GM23338 (cell line): Measurements from ENCODE around the gene TMEM88. TPM values are rescaled to one million over a fixed set of nuclear protein-coding genes. Genes with fewer than 3 reads are reported as not detected.
A peak's percentile ranks its signal among the peaks of the same experiment; 100 is the strongest.
"Not testable (repeated sequence)": the region's sequence is repeated elsewhere in the genome, so short reads cannot be mapped to it uniquely, and the experiment has no call there.

Experiments
- ATAC-seq: fragments of 200-7000 bp; cut with Tn5 transposase; 3 replicates; pipeline ENCODE4 v1.9.1; 2020
- DNase-seq: peaks from one replicate; pipeline ENCODE4 v3.0.0-alpha.2; 2015; ENCODE audit warnings: low spot score
- H2AFZ ChIP-seq: fragments of 200-600 bp; sonication (generic); 2 replicates; pipeline ENCODE4 v1.8.0; 2016; ENCODE audit warnings: antibody characterized with exemption, mild to moderate bottlenecking, moderate library complexity
- H3F3A ChIP-seq: fragments of 200-600 bp; sonication (generic); replicated peaks from 2 replicates; pipeline ENCODE4 v1.8.0; 2017; ENCODE audit warnings: antibody characterized with exemption, mixed run types, low read depth
- H3K27ac ChIP-seq: fragments of 200-600 bp; sonication (generic); 2 replicates; pipeline ENCODE4 v1.6.1; 2016; ENCODE audit warnings: low read depth
- H3K27me3 ChIP-seq: fragments of 200-600 bp; sonication (generic); 2 replicates; pipeline ENCODE4 v1.8.0; 2016; ENCODE audit warnings: mild to moderate bottlenecking, mixed run types, moderate library complexity; ENCODE audit not compliant: insufficient read depth
- H3K36me3 ChIP-seq: fragments of 200-600 bp; sonication (generic); 2 replicates; pipeline ENCODE4 v1.8.0; 2016; ENCODE audit warnings: mild to moderate bottlenecking; ENCODE audit not compliant: insufficient read depth
- H3K4me1 ChIP-seq: fragments of 200-600 bp; sonication (generic); 2 replicates; pipeline ENCODE4 v1.8.0; 2016; ENCODE audit warnings: mild to moderate bottlenecking, moderate library complexity; ENCODE audit not compliant: insufficient read depth
- H3K4me2 ChIP-seq: fragments of 200-600 bp; sonication (generic); 2 replicates; pipeline ENCODE4 v1.7.1; 2017; ENCODE audit warnings: mixed run types
- H3K4me3 ChIP-seq: fragments of 200-600 bp; sonication (generic); 2 replicates; pipeline ENCODE4 v1.6.1; 2016; ENCODE audit warnings: mixed run types
- H3K79me2 ChIP-seq: fragments of 200-600 bp; sonication (generic); replicated peaks from 2 replicates; pipeline ENCODE4 v1.8.0; 2017; ENCODE audit warnings: mild to moderate bottlenecking; ENCODE audit not compliant: insufficient read depth
- H3K9me2 ChIP-seq: fragments of 200-600 bp; sonication (generic); 2 replicates; pipeline ENCODE4 v1.8.0; 2017; ENCODE audit not compliant: insufficient read depth
- H4K20me1 ChIP-seq: fragments of 200-600 bp; sonication (generic); replicated peaks from 2 replicates; pipeline ENCODE4 v1.8.0; 2017; ENCODE audit warnings: mild to moderate bottlenecking; ENCODE audit not compliant: insufficient read depth
- H3K27ac Mint-ChIP-seq: 2 replicates; pipeline ENCODE4 v1.8.0; 2020; ENCODE audit warnings: inconsistent platforms, mild to moderate bottlenecking, moderate library complexity, mixed read lengths
- H3K27me3 Mint-ChIP-seq: 3 replicates; pipeline ENCODE4 v1.8.0; 2022; ENCODE audit warnings: low read depth, mild to moderate bottlenecking, moderate library complexity, mixed read lengths, inconsistent platforms; ENCODE audit not compliant: insufficient read depth, poor library complexity
- H3K36me3 Mint-ChIP-seq: 3 replicates; pipeline ENCODE4 v1.8.0; 2021; ENCODE audit warnings: low read depth, mild to moderate bottlenecking, inconsistent platforms, moderate library complexity, mixed read lengths
- H3K4me1 Mint-ChIP-seq: 3 replicates; pipeline ENCODE4 v1.8.0; 2020; ENCODE audit warnings: mild to moderate bottlenecking, inconsistent platforms, mixed read lengths
- H3K4me3 Mint-ChIP-seq: 3 replicates; pipeline ENCODE4 v1.8.0; 2021; ENCODE audit warnings: moderate library complexity, mild to moderate bottlenecking, inconsistent platforms, mixed read lengths
- H3K9me3 Mint-ChIP-seq: 3 replicates; pipeline ENCODE4 v1.8.0; 2020; ENCODE audit warnings: moderate library complexity, mild to moderate bottlenecking, inconsistent platforms, mixed read lengths
- CTCF ChIP-seq, 2 experiments: fragments of 200-600 bp in 1 of 2; sonication (generic) in 1 of 2; conservative IDR thresholded peaks; 2 replicates each; pipeline versions ENCODE4 v1.5.1 to v1.6.1; 2016 to 2017; ENCODE audit warnings: antibody characterized with exemption in 2 of 2, low read depth in 2 of 2, mild to moderate bottlenecking in 2 of 2, moderate library complexity in 1 of 2
- EZH2 ChIP-seq: fragments of 200-600 bp; sonication (generic); IDR thresholded peaks from one replicate; pipeline ENCODE4 v1.8.0; 2017; ENCODE audit warnings: antibody characterized with exemption, mild to moderate bottlenecking, low read depth; ENCODE audit not compliant: unreplicated experiment
- EZH2phosphoT487 ChIP-seq: fragments of 200-600 bp; sonication (generic); IDR thresholded peaks from one replicate; pipeline ENCODE4 v1.8.1; 2018; ENCODE audit warnings: antibody characterized with exemption; ENCODE audit not compliant: unreplicated experiment
- JUNB ChIP-seq: IDR thresholded peaks from one replicate; pipeline ENCODE4 v1.6.1; 2016; ENCODE audit warnings: antibody characterized with exemption; ENCODE audit not compliant: unreplicated experiment
- NANOG ChIP-seq: IDR thresholded peaks from 2 replicates; pipeline ENCODE4 v1.6.1; 2016; ENCODE audit warnings: antibody characterized with exemption, borderline replicate concordance
- STAT1 ChIP-seq: IDR thresholded peaks from one replicate; pipeline ENCODE4 v1.6.1; 2016; ENCODE audit warnings: antibody characterized with exemption; ENCODE audit not compliant: unreplicated experiment
- ZNF114 ChIP-seq: fragments of 250-450 bp; sonication (Bioruptor Pico); IDR thresholded peaks from 2 replicates; pipeline ENCODE4 v1.5.0; 2020; ENCODE audit warnings: mild to moderate bottlenecking, moderate library complexity
- ZNF331 ChIP-seq: fragments of 250-450 bp; sonication (Bioruptor Pico); IDR thresholded peaks from 2 replicates; pipeline ENCODE4 v1.5.0; 2020; ENCODE audit warnings: low read depth, mild to moderate bottlenecking, moderate library complexity
- polyA plus RNA-seq: library from polyadenylated mRNA; unstranded; fragments of >200 nt; fragmentation: Nextera tagmentation; extraction: Ambion mirVana; gene quantifications from 2 replicates; pipeline ENCODE4 v1.2.1, GENCODE V29; 2016
- total RNA-seq: library from RNA; depleted of rRNA; stranded (reverse); fragments of >200 nt; shearing (Covaris generic); gene quantifications from 2 replicates; pipeline ENCODE4 v1.2.3, GENCODE V29; 2014

The TMEM88 gene
- total and polyA plus RNA-seq, 2 experiments from 2014 or later, result 0.58 to 0.97 TPM

GRCh38 chr17:7859028-7859427 lies 4.2 kb downstream of the TMEM88 start (continued):
- TF ChIP-seq EZH2phosphoT487 (no peak), ZNF331 (CRISPR knock-in tag) (no peak), JUNB (no peak), STAT1 (no peak), CTCF (conservative IDR thresholded peaks at IDR 0.05; ENCODE audit: low read depth in 2 of 2) (no peak), NANOG (no peak), EZH2 (no peak)

DNA sequence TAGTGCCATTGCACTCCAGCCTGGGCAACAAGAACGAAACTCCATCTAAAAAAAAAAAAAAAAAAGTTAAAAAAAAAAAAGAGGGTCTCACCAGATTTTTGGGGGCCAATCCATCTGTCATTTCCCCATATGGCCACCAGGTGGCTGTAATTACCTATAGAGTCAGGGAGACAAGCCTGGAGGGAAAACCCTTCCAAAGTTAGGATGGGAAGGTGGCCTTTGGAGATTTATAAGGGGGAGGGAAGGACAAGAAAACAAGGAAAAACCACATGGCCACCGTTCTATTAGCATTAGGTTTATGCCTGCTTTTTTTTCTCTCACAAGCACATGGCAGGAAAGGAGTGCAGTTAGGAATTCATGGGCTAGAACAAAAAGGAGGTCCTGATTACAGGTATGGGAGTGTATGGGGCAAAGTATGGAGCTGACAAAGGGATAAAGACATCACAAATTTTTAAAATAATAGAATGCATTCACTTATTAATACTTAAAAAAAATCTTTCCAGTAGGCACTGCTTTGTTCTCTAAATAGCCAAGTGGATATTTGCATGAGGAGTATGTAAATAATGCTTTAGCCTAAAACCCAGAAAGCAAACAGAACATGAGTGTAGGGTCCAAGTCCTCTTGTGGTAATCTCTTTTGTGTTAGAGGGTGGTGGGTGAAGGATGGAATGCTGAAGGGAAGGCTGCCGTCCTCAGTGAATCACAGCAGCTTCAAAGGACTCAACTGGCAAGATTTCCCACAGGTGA lies 8.0 kb downstream of the TMEM88 start:
- Histone ChIP-seq H3K4me1 (peaks cover 10% of the 10 kb centered on the region), H3K4me3 (no peak overlapping the region), H3K36me3 (no peaks in the 10 kb centered on the region), H3K27me3 (no peaks in the 10 kb centered on the region), H4K20me1 (peaks cover 10% of the 10 kb centered on the region), H3K27ac (no peak overlapping the region), H3K9me2 (no peaks in the 10 kb centered on the region), H3F3A (0 out of 2 replicates have a peak, but pooled peaks cover 3% of the 10 kb centered on the region), H3K79me2 (peaks cover 7% of the 10 kb centered on the region), H3K4me2 (no peak overlapping the region), H2AFZ (no peak overlapping the region)
- Mint-ChIP-seq H3K4me3 (no peak overlapping the region; the same call in 2 of the 3 replicates), H3K9me3 (no peaks in the 10 kb centered on the region; the same call in 2 of the 3 replicates), H3K36me3 (peaks cover 9% of the 10 kb centered on the region), H3K4me1 (peaks cover 12% of the 10 kb centered on the region), H3K27me3 (peaks cover 1% of the 10 kb centered on the region), H3K27ac (no peak overlapping the region)
- DNase-seq (peak; percentile 91), ATAC-seq (peak; percentile 11; the same call in 1 of the 3 replicates)
- no peak for TF ChIP-seq ZNF114 (CRISPR knock-in tag)
- peak; percentile 79 to 84 for TF ChIP-seq CTCF (conservative IDR thresholded peaks at IDR 0.05; ENCODE audit: low read depth in 2 of 2)

GRCh38 chr17:7864384-7864783 lies 9.5 kb downstream of the TMEM88 start:
- H3K27ac ChIP-seq, H4K20me1 ChIP-seq, H3K4me3 Mint-ChIP-seq, H3K36me3 ChIP-seq, H3K4me3 ChIP-seq, H3K4me2 ChIP-seq, H3K79me2 ChIP-seq, H3F3A ChIP-seq, H2AFZ ChIP-seq, H3K36me3 Mint-ChIP-seq, H3K4me1 Mint-ChIP-seq, H3K27me3 Mint-ChIP-seq, DNase-seq, H3K4me1 ChIP-seq, H3K27me3 ChIP-seq, H3K27ac Mint-ChIP-seq, H3K9me2 ChIP-seq, ATAC-seq, H3K9me3 Mint-ChIP-seq: not testable (repeated sequence)
